ENCODE results near the gene RBMS1. TPM values are rescaled to one million over a fixed set of nuclear protein-coding genes. Genes with fewer than 3 reads are reported as not detected.

RBMS1 gene
- polyA plus RNA-seq, 4 donors = 122 to 165 (median 151) TPM

DNA sequence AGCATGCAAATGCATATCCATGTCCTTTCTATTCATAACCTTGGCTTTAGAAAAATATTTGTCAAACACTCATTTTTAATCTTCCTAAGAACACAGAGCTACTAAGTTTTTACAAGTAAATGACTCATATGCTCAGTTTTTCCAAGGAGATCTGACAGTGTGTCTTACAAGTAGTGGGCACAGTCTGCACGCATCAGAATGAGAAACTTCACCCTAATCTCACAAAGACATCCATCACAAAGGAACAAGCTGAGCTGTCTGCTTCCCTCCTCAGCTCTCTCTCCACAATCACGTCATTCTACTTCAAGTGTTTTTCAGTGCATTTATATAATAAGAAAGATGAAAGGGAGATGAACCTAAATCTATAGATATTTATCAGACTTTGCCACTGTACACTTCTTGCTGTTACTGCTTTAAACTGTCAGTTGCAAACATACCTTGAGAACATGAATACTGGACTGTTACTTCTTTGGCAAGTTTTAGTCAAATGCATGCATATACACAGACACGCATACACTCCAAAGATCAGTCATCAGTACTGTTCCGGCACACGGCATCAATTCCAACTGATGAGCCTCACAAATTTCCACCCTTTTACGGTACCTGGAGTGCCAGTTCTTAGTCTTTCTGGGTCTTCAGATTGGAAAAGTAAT lies 75.7 kb downstream of the RBMS1 start:
- no peak for DNase-seq (ENCODE audit: low read depth in 4 of 4, low spot score in 3 of 4)

DNA sequence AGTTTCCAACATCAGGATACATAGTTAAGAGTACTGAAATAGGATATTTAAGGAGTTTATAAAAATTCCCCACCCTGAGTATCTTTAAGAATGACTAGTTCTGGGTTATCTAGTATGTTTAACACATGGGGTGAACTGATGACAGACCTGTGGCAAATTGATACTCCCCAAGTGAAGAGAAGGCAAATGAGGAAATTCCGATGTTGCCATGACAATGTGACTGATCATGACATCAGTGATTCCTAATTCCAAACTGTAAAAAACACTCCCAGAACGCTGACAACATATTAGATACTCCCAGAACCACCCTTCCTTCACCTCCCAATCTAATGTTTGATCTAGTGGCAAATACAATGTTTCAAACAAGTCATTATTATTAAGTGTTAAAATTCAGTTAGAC lies 77.6 kb downstream of the RBMS1 start:
- no peak for DNase-seq (ENCODE audit: low read depth in 4 of 4, low spot score in 3 of 4)

DNA sequence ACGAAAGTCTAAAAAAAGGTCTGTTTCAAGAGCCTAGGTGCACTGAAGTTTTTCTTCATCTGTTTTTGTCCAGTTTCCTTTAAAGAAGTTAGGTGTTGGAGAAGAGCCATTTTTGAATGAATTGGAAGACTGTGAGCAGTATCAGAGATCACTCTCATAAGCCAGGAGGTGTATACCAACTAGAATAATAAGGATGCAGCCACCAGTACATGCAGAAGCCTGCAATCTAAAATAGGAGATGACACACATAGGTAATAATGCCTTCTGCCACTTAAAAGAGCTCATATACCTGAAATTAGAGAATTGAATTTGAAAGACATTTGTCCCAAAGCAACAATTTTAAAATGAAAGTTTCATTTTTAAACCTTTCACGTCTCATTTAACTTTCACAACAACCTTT lies 81.7 kb downstream of the RBMS1 start:
- DNase-seq (ENCODE audit: low read depth in 4 of 4, low spot score in 3 of 4) = no peak

DNA sequence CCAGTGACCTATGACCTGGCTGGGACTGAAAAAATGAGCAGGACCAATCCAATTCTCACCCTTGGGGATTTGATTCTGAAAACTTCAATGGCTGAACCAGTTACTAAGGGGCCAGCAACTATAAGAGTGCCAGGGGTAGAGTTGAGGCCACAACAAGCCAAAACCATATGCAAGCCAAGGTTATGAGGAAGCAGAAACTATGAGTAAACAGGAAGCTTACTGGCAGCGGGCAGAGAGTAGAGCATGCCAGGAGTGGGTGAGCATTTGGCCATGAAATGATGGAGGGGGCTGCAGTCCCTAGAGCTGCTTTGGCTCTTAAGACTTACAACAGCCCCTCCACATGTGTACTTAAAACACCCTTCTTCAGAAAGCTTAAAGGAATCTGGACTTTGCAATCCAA lies 82.4 kb downstream of the RBMS1 start:
- DNase-seq (ENCODE audit: low read depth in 4 of 4, low spot score in 3 of 4) = no peak

DNA sequence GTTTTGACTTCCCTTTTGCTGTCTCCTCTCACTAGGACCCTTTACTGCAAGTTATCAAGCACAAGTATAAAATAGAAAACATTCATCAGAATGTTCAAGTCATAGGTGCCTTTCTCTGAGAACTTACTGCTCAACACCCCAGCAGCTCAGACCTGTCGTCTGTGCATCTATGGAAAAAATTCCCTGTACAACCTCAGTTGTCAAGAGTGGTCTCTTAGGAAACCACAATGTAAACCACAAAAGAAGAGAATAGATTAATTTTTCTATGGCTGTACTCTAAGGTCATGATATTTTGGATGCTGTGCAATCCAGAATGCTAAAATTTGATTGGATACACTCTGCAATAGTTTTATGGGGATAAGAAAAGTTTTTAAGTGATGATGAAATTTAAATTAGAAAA lies 84.1 kb downstream of the RBMS1 start:
- DNase-seq (ENCODE audit: low read depth in 4 of 4, low spot score in 3 of 4) = no peak

DNA sequence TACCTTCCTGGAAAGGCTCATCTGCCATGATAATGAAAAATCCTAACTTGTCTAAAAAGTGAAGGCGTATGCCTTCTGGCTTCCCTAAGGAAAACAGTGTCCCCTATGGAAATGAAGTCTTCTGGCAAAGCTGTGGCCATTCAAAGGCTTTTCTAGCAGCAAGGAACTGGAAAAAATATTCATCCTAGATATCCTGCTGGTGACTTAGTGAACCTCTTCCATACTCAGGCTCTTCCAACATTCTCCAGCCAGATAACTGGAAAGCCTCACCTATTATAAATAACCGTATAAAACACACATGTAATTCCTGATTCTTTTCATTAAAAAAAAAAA lies 84.7 kb downstream of the RBMS1 start:
- DNase-seq (ENCODE audit: low read depth in 4 of 4, low spot score in 3 of 4) = no peak

DNA sequence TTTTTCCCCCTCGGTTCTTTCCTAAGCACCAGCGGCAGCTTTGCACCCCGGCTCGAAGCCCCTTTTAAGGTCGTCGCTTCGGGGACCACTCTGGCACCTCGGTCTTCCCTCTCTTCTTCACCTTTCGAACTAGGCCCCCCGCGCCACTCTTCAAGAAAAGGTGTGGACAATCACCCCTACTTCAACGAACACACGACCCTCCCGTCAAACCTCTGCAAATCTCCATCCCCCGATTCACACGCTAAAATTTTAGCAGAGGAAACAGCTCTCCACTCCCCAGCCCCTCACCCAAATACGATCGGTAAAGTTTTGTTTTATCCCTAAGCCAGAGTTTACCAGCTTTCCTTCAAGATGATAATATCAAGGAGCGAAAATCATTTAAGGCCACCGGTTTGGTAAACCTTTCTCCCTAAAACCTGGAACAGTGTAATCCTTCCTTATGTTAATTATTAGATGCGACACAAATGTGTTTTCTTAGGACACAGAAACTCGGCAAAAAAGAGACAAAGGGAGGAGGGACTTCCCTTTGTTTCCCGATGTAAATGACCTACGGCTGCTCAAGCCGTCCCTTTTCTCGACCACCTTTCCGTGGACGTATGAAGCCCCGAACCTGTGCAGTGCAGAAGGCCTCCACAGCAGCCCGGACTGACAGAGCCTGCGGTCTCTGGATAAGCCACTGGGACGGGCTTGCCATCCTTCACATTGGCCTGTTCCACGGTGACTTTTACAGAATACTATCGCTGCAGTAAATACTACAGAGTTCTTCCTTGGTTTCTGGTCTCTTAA lies 85.2 kb downstream of the RBMS1 start:
- no peak for DNase-seq (ENCODE audit: low read depth in 4 of 4, low spot score in 3 of 4)

DNA sequence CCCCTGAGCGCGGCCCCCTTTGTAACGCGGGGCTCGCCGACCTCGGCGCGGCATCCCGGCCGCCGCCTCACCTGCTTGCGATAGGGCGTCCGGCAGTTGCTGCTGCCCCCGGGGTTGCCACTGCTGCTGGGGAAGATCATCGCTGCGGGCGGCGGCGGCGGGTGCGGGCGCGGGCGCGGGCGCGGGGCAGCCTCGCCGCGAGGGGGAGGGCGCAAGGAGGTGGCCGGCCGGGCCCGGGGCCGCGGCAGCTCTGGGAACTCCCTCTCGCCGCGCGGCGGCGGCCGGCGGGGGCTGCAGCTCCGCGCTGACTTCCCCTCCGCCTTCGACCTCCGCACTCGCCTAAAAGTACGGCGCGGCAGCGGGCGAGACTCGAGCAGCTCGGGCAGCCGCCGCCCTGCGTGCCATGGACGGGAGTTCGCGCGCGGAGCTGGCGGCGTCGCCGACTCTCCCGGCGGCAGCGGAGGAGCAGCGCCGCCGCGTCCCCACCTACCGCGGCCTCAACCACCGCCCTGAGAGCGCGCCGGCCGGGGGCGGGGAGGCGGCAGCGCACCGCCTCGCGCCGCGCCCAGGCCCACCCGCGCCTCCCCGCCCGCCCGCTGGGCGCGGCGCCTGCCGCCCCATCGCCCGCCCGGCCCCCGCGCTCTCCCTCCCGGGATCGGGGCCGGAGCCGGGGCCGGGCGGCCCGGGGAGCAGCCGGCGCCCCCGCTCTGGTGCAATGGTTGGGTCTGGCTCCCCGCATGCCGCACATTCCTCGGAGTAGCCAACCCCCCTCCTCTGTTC lies 86.0 kb downstream of the RBMS1 start:
- no peak for DNase-seq (ENCODE audit: low read depth in 4 of 4, low spot score in 3 of 4)

DNA sequence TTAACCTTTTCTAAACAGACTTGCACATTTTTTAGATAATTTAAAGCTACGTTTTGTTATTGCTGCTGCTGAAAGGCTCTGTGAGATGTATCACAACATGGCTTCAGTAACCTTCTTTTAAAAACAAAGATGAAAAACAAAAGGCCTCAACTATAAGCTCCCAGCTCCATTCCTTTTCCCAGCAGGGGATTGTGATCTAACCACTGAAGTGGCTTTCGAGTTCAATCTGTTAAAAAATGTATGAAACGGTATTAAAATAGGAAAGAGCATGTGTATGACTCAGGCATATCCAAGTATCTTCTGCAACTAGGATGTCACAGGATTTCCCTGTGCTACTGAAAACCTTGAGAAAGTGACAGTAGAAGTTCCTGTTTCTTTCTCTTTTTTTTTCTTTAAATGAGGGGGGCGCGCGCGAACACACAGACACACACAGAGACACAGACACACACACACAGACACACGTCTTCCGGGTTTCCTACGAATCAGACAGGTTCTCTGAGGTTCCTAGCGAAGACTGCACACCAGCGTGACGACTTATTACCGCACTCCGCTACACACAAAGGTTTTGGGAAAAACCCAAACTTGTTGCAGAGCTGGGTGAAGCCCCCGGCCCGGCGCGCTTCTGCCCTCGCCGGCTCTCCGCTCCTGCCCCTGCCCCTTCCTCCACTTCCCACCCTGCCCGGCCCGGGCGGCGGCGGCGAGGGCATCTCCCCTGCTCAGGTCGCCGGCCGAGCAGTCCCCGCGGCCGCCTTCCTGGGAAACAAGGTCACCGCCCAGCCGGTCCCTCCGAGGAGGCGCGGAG lies 86.8 kb downstream of the RBMS1 start:
- no peak for DNase-seq (ENCODE audit: low read depth in 4 of 4, low spot score in 3 of 4)

DNA sequence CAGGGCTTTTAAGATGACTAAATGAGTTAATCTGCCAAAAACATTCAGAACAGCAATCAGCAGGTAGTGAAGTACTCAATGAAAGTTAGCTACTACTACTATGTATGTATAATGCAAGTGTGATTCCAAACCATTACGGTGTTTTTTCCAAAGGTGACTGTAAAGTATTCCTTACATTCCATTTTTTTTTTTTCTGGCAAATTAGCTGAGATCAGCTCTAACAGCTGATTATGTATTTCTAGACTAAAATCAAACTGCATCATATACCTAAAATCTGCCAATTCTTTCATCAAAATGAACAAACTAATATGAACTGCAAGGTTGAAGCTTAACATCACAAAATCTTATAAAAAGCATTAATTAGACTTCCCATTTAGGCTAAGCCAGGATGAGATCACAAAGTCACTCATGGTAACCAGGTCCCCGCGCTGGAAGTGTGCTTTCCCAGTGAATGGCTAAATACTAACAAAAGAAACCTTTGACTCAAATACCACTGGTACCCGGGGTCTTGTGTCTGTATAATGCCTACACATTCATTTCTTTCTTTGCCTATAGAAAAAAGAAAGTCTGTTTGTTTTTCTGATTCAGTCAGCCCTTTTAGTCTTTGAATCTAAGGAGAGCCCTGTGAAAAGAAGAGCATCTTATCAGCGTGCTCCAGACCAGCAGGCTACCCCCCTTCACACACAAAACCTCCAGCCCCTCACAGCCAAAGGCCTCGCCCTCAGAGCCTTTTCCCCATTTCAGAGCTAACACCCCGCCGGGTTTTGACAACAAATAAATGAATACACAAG lies 88.3 kb downstream of the RBMS1 start:
- DNase-seq (ENCODE audit: low read depth in 4 of 4, low spot score in 3 of 4) = no peak

DNA sequence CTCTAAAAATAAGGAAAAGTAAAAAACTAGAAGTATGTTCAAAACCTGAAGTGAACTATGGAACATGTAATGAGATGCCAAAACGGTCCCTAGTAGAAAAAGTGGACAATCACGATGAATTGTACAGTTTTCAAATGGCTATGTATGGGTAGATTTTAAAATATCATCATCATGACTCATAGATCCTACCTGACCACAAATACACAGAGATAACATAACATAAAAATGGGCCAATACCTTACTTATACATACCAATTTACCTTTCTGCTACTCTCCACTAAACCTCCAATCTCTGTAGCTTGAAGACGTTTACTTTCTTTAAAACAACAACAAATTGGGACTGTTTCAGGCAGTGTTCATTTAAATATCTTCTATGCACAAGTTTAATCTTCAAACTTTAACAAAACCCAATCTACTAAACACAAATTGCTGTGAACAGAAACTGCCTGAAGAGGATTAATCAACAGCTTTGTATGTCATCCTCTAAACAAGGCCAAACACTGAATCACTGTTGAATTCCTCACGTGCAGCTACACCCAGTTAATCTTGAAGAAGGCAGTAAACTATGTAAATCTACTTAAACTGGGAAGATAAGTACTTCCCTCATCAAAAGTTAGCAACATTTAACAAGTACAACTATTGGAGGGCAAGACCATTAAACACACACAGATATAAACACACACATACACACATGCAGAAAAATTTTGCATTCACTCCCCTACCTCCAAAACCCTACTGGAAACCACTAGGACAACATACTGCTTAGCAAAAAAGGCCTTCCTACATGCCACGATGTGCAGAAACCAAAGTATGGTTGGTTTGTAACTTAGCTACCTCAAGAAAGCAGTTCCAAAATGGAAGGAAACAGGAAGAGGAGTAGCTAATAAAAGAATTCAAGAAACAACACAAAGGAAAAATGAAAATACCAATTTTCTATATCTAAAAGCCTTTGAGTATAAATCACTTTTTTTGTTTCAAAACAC lies 90.3 kb downstream of the RBMS1 start:
- DNase-seq (ENCODE audit: low read depth in 4 of 4, low spot score in 3 of 4) = no peak

DNA sequence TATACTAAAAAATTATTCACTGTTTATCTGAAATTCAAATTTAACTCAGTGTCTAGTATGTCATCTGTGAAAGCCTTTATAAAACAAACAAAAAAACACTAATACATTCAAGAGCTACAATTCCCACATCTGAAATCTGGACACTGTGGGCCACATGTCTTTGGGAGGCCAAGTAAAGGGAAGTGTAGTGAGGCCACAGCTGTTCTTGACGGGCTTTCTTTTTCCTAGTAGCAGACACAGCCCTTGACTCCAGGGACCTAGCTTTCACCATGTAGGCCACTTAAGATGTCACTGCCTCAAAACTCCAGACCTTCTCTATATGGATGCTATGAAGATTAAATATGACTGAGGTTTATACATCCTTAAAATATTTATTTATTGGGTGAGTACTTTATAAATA lies 91.1 kb downstream of the RBMS1 start:
- no peak for DNase-seq (ENCODE audit: low read depth in 4 of 4, low spot score in 3 of 4)

DNA sequence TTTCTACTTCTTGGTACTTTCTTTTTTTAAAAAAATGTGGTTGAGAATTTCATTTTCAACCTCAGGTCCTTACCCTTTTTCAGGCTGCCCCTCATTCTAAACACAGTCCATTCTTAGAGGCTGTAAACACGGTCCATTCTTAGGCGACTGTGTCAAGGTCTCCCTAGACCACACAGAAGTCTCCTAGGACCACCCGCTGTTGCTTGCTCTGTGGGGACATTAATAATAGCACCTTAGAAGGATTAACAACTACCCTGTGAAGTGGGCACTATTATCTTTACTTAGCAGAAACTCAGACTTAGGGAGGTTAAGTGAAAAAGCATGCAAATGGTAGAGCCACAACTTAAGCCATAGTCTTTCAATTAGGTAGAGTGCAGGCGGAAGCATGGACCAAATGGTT lies 91.7 kb downstream of the RBMS1 start:
- no peak for DNase-seq (ENCODE audit: low read depth in 4 of 4, low spot score in 3 of 4)

DNA sequence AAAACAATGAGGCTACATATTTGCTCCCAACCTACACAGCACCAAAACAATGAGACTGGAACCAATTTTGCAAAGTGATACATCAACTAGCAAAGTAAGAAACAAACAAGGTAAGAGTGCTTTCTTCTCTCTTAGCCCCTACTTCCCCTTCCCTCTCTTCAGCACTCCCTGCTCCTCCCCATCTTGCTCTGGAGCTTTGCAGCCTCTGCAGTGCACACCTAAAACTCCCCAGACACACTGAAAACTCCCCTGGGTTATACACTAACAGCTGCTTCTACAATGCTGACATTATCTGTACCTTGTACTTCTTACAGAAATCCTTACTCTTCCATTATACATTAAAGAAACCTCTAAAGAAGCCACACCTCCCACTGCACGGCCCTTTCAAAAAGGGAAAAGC lies 93.7 kb downstream of the RBMS1 start:
- no peak for DNase-seq (ENCODE audit: low read depth in 4 of 4, low spot score in 3 of 4)

DNA sequence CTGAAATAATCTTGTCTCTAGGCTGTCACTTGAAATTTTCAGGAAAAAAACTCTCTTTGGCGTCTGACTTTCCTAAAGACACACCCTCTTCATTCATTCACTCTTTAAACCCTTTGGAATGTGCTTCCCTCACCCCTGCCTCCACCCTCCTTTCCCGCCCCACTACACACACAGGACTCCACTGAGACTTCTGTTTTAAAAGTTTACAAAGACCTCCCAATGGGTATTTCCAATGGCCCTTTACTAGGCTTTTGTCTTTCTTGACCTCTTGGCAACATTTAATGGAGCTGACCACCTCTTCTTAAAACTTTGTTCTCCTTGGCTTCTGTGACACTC lies 96.1 kb downstream of the RBMS1 start:
- no peak for DNase-seq (ENCODE audit: low read depth in 4 of 4, low spot score in 3 of 4)

DNA sequence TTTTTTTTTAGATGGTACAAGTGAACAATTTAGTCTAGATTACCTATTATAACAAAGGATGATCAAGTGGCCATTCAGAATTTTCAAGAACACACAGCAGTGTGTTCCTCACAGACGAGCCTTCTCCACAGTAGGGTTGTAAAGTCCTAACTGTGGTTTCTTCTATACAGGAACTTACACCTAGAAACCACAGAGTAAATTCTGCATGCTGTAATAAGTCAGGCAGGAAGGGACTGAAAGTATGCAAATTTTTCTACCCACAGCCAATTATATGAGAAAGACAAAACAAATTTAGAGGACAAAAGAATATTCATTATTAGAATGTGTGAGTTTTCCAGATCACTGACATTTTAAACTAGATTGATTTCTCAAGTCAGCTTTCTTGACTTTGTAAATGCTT lies 99.5 kb downstream of the RBMS1 start:
- DNase-seq (ENCODE audit: low read depth in 4 of 4, low spot score in 3 of 4) = no peak

DNA sequence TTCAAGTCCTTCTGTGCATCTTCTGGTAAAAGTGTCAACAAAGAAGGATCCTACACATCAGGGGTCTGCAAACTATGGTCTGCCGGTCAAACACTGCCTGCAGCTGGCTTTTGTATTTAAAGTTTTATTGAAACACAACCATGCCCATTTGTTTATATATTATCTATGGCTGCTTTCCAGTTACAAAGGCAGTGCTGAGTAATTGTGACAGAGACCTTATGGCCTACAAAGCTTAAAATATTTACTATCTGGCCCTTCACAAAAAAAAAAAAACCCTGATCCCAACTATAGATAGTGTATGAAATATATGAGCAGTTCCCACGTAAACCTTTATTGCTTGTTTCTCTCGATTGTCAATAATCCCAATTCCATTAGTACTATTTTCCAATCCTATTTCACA lies 101.4 kb downstream of the RBMS1 start:
- DNase-seq (ENCODE audit: low read depth in 4 of 4, low spot score in 3 of 4) = no peak

DNA sequence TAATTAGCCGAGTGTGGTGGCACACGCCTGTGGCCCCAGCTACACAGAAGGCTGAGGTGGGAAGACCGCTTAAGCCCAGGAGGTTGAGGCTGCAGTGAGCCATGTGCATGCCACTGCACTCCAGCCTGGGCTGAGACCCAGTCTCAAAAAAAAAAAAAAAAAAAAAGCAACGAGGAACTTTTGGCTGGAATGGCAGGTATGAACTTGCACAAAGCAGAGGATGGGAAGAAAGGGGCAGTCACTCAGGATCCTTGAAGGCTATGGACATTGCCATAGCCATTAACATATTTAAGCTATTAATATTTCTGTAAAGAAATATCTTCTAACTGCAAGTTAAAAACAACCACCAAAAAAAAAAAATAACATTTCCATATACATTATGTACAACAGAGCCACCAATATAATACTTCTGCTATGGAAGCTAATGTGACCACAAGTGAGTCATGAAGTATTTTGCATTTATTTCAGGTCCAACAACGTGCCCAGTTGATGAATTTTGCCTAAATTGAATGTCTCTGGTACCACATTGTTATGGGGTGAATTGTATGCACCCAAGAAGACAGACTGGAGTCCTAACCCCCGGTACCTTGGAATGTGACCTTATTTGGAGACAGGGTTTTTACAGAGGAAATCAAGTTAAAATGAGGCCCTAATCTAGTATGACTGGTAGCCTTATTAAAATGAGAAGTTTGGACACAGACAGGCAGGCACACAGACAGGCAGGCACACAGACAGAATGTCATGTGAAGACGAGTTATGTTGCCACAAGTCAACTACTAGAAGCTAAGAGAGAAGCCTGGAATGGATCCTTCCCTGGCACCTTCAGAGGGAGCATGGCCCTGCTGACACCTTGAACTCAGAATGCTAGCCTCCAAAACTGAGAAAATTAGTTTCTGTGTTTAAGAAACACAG lies 102.8 kb downstream of the RBMS1 start:
- DNase-seq (ENCODE audit: low read depth in 4 of 4, low spot score in 3 of 4) = no peak
